Natural killer cell (primary cell): ENCODE results near the gene PTPRN2. TPM values are rescaled to one million over a fixed set of nuclear protein-coding genes. Genes with fewer than 3 reads are reported as not detected.

Experiments
- ATAC-seq, 3 donors: fragments of 150-1000 bp in 2 of 3; fragments of 200-7000 bp in 1 of 3; cut with Tn5 transposase; 1 replicate in 1 of 3; 2 replicates in 2 of 3; pipeline ENCODE4 v1.10.0; 2021; ENCODE audit warnings: mild to moderate bottlenecking in 2 of 3, moderate library complexity in 2 of 3
- DNase-seq, 2 donors: peaks; one replicate each; pipeline versions ENCODE4 v3.0.0 to v3.0.0-alpha.2; 2013 to 2021; ENCODE audit warnings: mixed read lengths in 1 of 2
- H3K27ac ChIP-seq: one replicate; pipeline ENCODE4 v1.5.1; 2013; ENCODE audit warnings: mild to moderate bottlenecking, low read length
- H3K27me3 ChIP-seq: one replicate; pipeline ENCODE4 v1.6.1; 2013; ENCODE audit warnings: low read length; ENCODE audit not compliant: control insufficient read depth, insufficient read depth
- H3K36me3 ChIP-seq: one replicate; pipeline ENCODE4 v1.6.1; 2013; ENCODE audit warnings: low read length; ENCODE audit not compliant: control insufficient read depth, insufficient read depth
- H3K4me1 ChIP-seq: one replicate; pipeline ENCODE4 v1.6.1; 2013; ENCODE audit warnings: low read length; ENCODE audit not compliant: control insufficient read depth, insufficient read depth
- H3K4me3 ChIP-seq: one replicate; pipeline ENCODE4 v1.5.1; 2013; ENCODE audit warnings: low read length
- H3K9me3 ChIP-seq: one replicate; pipeline ENCODE4 v1.6.1; 2013; ENCODE audit warnings: low read length; ENCODE audit not compliant: control insufficient read depth, insufficient read depth
- H3K27ac Mint-ChIP-seq, 2 donors: one replicate each; pipeline ENCODE4 v1.8.0; 2022; ENCODE audit warnings: mild to moderate bottlenecking in 2 of 2, mixed read lengths in 2 of 2, moderate library complexity in 1 of 2
- H3K27me3 Mint-ChIP-seq, 2 donors: one replicate each; pipeline ENCODE4 v1.8.0; 2022; ENCODE audit warnings: low read depth in 2 of 2, mixed read lengths in 2 of 2
- H3K36me3 Mint-ChIP-seq: one replicate; pipeline ENCODE4 v1.8.0; 2022; ENCODE audit warnings: mixed read lengths
- H3K4me1 Mint-ChIP-seq, 2 donors: one replicate each; pipeline ENCODE4 v1.8.0; 2022; ENCODE audit warnings: mixed read lengths in 2 of 2
- H3K4me3 Mint-ChIP-seq: one replicate; pipeline ENCODE4 v1.8.0; 2022; ENCODE audit warnings: mild to moderate bottlenecking, moderate library complexity, mixed read lengths
- H3K9me3 Mint-ChIP-seq, 2 donors: one replicate each; pipeline ENCODE4 v1.8.0; 2022; ENCODE audit warnings: mixed read lengths in 2 of 2
- CTCF ChIP-seq: fragments of 200-600 bp; IDR thresholded peaks from one replicate; pipeline ENCODE4 v1.8.0; 2022; ENCODE audit warnings: antibody characterized with exemption
- WGBS: methylation state at CpG from one replicate; pipeline ENCODE4 v1.1.7; 2013; ENCODE audit warnings: missing lambda C conversion rate; ENCODE audit not compliant: insufficient coverage; 5-methylcytosine and 5-hydroxymethylcytosine counted together
- intact Hi-C: fragments of 100-400 bp; cut with micrococcal nuclease; formaldehyde crosslinking; loops from one replicate; pipeline ENCODE4 v1.14.2; 2022
- total RNA-seq, 4 donors: library from RNA; stranded (reverse); fragments of 120-200 nt in 1 of 4; gene quantifications; one replicate each; pipeline versions ENCODE4 v1.2.3 to v1.2.4, GENCODE V29; 2013 to 2022

PTPRN2 gene
- total RNA-seq, 3 donors from 2014 or later (not counting 1 experiment from before 2014, with no cell fraction given): 1.3 to 2.5 (median 1.9) TPM

GRCh38 chr7:157876469-157877285, 710.9 kb downstream of the PTPRN2 start:
- peaks cover 6% of the 10 kb centered on the region for H3K4me1 ChIP-seq
- intact Hi-C loops: no loop called here
- H3K27ac Mint-ChIP-seq: no peak overlapping the region
- no peak overlapping the region for H3K27ac ChIP-seq
- WGBS: 79% methylated on average over 36 of the region's 36 CpGs
- H3K4me3 Mint-ChIP-seq: no peak overlapping the region
- no peaks in the 10 kb centered on the region for H3K9me3 ChIP-seq
- ATAC-seq: no peak
- DNase-seq: no peak
- peaks cover 0 to 13% of the 10 kb centered on the region in 2 donors for H3K4me1 Mint-ChIP-seq
- no peak overlapping the region for H3K4me3 ChIP-seq
- H3K36me3 Mint-ChIP-seq: no peaks in the 10 kb centered on the region
- peaks cover 0 to 3% of the 10 kb centered on the region in 2 donors for H3K27me3 Mint-ChIP-seq
- no peak for TF ChIP-seq CTCF
- no peaks in the 10 kb centered on the region for H3K9me3 Mint-ChIP-seq
- H3K27me3 ChIP-seq: no peaks in the 10 kb centered on the region
- H3K36me3 ChIP-seq: no peaks in the 10 kb centered on the region

GRCh38 chr7:157875230-157876179, 712.1 kb downstream of the PTPRN2 start:
- Histone ChIP-seq H3K36me3 (no peaks in the 10 kb centered on the region), H3K27me3 (no peaks in the 10 kb centered on the region), H3K4me3 (no peak overlapping the region), H3K27ac (no peak overlapping the region), H3K4me1 (peaks cover 6% of the 10 kb centered on the region), H3K9me3 (no peaks in the 10 kb centered on the region)
- Mint-ChIP-seq H3K27ac (no peak overlapping the region), H3K36me3 (no peaks in the 10 kb centered on the region), H3K4me3 (no peak overlapping the region), H3K27me3 (peaks cover 0 to 3% of the 10 kb centered on the region in 2 donors), H3K4me1 (peaks cover 0 to 16% of the 10 kb centered on the region in 2 donors), H3K9me3 (no peaks in the 10 kb centered on the region)
- peak; percentile 29 for TF ChIP-seq CTCF
- ATAC-seq (peak in 2 of 3 donors; percentile 40 to 72), DNase-seq (peak in 1 of 2 donors; percentile 76)
- 40% methylated on average over 30 of the region's 30 CpGs for WGBS
- intact Hi-C loops: no loop called here

- no peak for DNase-seq
- Mint-ChIP-seq H3K4me1 (peaks cover 0 to 16% of the 10 kb centered on the region in 2 donors), H3K36me3 (no peaks in the 10 kb centered on the region), H3K9me3 (no peaks in the 10 kb centered on the region), H3K4me3 (no peak overlapping the region), H3K27ac (no peak overlapping the region), H3K27me3 (peaks cover 0 to 3% of the 10 kb centered on the region in 2 donors)
- TF ChIP-seq CTCF: no peak
- Histone ChIP-seq H3K36me3 (no peaks in the 10 kb centered on the region), H3K27ac (no peak overlapping the region), H3K4me3 (no peak overlapping the region), H3K9me3 (no peaks in the 10 kb centered on the region), H3K27me3 (no peaks in the 10 kb centered on the region), H3K4me1 (peaks cover 6% of the 10 kb centered on the region)
- WGBS: 70% methylated on average over 12 of the region's 12 CpGs
- intact Hi-C loops: no loop called here
- ATAC-seq: peak in 2 of 3 donors; percentile 18 to 29
These were observed 712.8 kb downstream of the PTPRN2 start for GRCh38 chr7:157874870-157875229.
